NOMO-1 treated with DMSO at 0.1 percent for 48 hours (cell line): ENCODE data around the gene NACC1.

Experiments
- DNase-seq: peaks from one replicate; lab custom pipeline; 2025; ENCODE audit not compliant: unreplicated experiment; lab: John Stamatoyannopoulos, UW

Gene NACC1

DNA sequence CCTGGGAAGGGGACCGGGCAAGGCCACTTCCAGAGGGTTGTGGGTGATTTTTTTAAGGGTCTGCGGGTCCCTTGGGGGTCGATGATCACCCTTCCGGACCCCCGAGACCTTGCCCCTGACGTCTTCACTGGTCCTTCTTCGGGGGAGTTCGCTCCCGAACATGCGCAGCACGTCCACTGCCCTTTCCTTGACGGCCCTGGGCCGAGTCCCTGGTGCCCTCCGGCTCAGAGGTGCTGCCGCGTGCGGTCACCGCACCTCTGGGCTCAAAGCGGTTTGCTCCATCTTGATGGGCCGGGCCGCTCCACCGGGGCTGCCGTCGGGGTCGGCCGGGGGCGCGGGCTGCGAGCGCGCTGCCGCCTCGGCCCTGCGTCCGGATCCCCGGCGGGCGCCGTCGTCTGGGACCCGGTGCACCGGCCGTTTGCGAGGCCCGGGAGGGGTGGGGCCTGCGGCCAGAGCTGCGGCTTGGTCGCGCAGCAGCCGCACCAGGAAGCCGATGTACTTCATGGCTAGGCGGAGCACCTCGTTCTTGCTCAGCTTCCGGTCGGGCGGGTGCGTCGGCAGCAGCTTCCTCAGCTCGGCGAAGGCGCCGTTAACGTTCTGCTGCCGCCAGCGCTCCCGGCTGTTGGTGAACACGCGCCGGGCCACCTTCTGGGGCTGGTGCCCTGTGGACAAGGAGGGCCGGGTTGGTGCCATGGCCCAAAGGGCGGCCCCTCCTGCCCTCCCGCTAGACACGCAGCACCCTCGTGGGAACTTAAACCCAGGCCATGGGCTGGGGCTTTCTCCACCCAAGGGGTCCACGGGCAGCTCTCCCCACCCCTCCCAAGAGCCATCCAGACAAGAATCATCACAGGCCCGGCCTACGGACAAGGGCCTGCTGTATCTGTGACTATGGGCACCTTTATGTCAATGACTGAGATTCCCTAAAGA, 18.7 kb upstream of the NACC1 start:
- DNase-seq, result peak; percentile 92

DNA sequence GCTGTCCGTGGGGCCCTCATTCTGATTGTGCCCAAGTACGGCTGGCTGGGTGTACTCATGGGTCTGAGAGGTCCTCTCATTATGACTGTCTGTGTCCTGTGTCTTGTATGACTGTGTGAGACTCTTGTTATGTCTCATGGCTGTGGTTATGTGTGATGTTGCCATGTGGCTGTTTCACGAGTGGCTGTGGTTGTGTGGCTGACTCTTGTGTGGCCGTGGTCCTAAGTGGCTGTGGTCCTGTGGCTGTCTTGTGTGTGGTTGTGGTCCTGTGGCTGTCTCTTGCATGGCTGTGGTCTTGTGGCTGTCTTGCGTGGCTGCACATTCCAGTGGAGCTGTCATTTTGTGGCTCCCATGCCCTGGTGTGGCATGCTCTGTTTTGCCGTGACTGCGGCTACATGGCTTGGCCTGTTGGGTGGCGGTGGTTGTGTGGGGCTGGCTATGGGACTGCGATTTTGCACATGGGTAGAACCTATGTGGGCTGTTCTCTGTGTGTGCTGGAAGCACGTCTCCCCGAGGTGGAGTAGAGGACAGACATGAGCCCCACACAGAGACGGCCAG, 18.0 kb upstream of the NACC1 start:
- peak; percentile 41 for DNase-seq

DNA sequence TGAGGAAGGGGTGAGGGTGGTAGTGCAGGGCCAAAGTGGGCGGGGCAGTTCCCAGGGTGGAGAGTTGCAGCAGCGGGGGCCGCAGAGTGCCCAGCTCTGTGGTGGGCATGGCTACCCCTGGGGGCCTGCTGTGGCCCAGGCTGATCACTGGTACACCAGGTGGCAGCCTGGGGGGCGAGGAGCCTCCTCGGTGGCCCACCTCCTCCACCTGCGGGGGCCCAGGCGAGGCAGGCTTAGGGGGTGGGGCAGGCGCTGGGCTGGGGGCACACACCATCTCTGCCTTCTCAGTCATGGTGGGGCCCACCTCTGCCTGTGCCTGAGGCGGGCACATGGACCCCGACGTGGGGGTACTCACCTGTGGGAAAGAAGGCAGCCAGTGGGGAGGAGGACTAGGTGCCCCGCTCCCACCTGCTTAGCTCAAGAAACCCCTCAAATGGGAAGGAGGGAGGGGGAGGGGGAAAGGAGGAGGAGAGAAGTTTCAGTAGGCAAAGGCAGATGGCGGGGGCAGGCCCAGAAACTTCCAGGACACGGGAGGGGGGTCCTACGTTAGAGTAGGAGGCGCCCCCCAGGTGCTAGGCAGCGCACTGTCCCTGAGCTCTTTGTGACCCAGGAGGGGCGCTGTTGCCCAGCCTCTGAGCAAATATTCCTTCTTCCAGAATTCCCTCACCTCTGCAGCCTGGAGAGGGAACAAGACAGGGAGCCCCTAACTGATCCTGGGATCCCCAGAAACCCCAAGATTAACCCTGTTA, 17.0 kb upstream of the NACC1 start:
- peak; percentile 17 for DNase-seq

DNA sequence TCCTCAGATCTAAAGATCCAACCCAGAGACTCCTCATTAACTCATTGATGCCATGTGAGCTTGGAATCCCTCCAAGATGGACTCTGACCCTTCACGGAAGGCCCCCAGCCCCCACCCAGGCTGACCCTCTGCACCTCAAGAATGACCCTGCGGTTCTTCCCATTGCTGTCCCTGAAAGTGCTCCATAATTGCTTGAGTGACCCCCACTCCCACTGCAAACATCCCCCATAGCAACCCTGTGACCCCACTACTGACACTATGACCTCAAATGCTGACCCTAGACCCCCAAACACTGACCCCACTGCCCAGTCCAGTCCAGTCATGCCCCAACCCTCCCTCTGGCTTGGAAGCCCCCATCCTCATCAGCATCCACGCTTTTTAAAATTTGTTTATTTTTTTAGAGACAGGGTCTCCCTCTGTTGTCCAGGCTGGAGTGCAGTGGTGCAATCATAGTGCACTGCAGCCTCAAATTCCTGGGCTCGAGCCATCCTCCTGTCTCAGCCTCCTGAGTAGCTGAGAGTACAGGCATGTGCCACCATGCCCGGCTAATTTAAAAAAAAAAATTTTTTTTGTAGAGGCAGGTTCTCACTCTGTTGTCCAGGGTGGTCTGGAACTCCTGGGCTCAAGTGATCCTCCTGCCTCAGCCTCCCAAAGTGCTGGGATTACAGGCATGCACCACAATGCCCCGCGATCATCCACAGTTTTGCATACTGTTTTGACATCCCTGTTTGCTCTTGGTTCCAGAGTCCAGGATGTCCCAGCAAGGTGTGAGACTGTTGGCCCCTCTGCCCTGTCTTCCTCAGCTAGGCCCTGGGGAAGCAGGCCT, 16.3 kb upstream of the NACC1 start:
- no peak for DNase-seq

DNA sequence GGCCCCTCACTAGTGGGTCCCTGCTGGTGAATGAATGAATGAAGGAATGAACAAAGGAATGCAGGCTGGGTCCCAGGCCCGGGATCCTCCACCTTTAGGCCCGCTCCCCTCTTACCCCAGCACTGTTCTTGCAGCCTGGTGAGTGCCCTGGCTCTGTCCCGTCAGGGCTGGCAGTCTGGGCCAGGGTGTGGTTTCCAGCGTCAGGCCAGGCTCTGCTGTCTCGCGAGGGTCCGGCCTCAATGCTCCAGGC, 15.7 kb upstream of the NACC1 start:
- DNase-seq, result no peak

DNA sequence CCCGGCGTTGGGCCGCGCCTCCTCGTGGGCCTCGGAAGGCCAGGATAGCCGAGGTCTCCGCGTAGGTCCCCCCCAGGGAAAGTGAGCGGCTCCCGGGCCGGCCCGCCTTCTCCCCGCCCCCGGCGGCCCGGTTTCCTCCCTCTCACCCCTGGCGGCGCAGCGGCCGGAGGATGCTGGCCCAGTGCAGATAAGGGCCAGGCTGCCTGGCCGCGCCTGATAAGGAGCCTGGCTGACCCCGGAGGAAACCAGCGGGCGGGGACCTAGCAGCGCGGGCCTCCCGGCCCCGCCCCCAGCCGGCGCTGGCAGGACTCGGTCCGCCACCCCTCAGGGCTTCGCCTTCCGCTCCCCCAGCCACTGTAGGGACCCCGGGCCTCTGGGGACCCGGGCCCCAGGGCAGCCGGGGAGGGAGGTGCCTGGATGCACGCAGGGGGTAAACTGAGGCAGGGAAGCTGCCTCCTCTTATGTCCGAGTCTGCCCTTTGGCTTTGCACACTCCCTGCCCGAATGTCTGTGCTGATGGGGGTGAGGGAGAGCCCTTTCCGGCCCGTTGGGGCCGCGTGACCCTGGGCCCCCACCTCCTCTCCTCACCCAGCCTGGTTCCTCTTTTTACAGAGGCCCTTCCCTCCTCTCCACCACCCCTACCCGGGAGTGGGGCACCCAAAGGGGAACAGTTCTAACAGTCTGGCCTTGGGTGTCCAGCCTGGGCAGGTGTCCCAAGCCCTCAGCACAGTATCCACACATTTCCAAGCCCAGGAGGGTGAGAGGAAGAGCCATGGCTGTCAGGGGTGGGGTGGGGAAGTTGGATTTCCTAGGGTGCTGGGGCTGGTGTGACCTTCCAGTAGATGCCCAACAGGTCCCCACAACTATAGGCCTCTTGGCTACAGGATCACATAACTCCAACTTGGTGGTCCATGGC, 15.1 kb upstream of the NACC1 start, which contains the start of gene LYL1:
Gene LYL1 (minus strand): TSS at position 193 of the 915 bp plus-strand sequence. CDS start 1,687 bp downstream, outside the sequence.
- peak; percentile 93 for DNase-seq

DNA sequence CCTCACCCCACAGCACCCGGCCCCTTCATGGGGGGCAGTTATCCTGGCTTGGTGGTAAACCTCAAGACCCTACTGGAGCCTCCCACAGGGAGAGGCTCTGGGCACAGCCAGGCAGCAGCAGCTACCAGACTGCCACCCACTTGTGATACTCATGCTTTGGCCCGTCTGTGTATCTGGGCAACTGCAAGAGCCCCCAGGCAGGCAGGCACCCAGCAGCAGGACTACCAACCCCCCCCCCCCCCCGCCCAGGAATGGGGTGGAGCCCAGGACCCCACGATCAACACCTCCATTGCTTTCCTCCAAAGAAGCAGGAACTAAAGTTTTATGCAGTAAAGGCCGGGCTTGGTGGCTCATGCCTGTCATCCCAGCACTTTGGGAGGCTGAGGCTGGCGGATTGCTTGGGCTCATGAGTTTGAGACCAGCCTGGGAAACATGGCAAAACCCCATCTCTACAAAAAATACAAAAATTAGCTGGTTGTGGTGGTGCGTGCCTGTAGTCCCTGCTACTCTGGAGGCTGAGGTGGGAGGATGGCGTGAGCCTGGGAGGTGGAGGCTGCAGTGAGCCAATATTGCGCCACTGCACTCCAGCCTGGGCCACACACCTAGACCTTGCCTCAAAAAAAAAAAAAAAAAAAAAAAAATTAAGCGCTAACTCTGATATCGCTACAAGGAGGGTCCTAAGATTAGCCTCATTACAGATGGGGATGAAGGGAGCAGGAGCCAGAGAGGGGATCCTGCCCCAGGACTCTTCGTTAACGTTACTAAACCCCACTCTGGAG, 14.3 kb upstream of the NACC1 start:
- peak; percentile 18 for DNase-seq

DNA sequence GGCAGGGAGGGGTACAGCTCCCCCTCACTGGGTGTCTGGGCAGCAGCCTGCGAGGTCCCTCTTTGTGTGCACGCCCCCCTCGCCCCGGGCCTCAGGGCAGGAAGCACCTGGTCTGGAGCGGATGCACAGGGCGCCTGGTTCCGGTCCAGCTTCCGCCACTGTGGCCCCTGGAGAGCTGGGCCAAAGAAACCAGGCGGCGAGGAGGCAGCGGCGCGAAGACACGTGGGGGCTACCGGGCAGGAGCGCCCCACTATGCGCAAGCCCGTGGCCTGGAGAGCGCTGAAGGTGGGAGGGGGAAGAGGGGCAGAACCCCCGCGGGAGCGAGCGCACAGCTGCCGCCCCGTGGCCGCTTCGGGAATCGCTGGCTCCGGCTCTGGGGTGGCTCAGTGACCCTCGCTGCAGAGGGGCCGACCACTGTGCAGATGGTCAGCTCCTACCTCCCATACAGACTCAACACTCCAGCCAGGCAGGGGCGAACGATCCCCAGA, 13.7 kb upstream of the NACC1 start:
- peak; percentile 78 for DNase-seq

DNA sequence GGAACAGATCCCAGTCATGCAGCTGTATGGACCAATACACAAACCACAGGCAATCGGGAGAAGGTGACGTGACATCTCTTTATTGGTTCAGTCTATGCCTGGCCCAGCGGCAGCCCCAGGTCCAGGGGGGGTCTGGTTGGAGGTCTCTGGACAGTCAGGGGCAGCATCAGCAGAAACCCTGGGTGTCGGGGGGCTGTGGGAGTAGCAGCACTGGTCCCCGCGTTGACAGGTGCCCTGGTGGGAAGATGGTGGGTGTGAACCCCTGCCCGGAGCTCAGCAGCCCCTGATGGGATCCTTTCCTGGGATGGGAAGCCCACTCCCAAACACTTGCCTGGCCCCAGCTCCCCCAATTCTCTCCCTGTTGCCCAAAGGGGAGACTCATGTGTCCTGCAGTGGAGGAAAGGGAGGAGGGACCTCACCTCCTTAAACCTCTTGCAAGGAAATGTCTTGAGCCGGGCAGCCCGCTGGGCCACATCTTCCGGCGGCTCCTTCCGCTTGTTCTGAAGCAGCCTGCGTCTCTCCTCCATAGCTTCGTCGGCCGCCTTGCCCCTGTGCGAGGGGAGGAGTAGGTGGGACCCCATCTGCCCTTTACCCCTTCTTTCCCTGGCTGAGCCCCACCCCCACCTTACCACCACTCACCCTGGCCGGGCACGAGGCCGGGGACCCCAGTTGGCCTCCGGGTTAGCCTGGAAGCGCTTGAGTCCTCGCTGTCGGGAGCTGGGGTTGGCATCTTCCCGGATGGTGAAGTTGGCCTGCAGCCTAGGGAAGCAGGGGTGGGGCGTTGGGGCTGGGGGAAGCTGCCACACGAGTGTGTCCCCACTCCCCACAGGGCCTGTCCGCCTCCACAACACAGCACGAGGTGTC, 13.0 kb upstream of the NACC1 start:
- no peak for DNase-seq

DNA sequence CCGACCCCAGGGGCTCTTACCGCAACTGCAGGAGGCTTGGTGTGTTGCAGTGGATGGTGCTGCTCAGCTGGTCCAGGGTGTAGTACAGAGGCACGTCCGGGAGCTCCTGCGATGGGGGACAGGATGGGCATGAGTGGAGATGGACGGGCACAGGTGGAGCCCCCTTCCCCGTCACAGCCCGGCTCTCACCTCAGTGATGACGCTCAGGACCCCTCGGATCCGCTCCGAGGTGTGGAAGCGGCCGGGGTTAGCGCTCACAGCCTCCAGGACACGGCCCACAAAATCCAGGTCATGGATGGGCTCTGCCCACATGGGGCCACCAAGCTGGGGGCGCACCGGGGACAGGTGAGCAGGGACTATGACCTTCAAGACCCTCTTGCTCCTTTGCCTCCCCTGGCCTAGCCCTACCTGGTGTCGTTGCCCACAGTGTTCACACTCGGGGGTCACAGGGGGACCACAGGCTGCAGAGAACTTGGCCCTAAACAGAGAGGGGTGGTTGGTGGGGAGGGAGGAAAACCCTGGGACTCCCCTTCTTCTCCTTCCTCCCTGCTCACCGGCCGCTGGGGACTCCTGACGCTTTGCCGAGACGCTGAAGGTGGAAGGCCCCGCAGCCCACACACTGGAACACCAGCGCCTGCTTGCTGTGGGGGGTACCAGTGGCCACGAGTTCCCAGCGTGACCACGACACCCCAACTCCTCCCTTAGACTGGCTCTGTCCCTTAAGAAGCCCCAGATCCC, 8.5 kb upstream of the NACC1 start:
- DNase-seq, result no peak

DNA sequence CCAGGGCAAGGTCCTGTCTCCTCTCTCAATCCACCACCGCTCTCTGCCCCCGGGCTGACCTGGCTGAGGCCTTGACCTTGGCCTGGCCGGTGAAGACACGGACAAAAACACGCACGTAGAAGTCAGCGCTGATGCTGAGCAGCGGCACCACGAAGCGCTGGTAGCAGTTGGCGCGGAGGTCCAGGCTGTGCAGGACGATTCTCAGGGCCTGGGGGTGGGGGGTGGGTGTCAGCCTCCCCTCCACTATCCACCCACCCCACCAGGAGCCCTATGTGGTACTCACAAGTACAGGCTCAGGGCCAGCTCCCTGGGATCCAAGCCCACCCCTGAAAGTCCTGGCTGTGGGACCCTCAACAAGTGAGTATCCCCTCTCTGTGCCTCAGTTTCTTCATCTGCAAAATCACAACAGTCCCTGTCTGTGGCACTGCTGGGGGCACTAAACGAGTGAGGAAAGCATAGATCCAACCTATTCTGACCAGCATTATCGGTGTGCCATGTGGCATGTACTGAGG, 7.9 kb upstream of the NACC1 start:
- no peak for DNase-seq

DNA sequence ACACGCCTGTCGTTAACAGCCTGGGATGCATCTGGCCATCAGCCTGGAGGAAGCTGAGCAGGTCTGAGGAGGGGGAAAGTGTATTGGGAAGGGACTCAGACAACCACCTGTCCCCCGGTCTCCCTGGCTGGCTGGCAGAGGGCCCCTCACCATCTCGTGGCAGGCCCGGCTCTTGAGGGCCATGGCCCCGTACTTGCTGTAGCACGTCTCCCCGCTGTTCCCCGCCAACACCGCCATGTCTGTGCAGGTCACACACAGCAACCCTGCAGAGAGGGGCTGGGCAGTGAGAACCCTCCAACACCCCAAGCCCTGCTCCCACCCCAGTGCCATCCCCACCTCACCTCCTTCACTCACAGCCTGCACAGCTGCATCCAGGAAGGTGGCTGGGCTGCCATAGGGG, 5.5 kb upstream of the NACC1 start:
- DNase-seq, result no peak

DNA sequence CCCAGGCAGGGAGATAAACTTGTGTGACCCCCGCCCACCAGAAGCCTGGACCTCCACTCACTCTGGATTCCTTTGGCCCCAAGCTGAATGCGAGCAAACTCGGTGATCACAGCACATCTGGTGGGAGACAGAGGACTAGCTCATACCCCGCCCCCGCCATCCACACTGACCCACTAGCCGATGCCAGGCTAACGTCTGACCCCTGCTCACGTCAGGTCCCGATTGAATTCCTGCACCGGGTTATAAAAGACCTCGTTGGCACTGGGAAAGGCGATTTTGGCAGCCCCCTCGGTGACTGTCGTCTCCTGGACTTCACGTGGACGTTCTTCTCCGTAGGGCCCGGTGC, 2.2 kb upstream of the NACC1 start:
- DNase-seq, result no peak

DNA sequence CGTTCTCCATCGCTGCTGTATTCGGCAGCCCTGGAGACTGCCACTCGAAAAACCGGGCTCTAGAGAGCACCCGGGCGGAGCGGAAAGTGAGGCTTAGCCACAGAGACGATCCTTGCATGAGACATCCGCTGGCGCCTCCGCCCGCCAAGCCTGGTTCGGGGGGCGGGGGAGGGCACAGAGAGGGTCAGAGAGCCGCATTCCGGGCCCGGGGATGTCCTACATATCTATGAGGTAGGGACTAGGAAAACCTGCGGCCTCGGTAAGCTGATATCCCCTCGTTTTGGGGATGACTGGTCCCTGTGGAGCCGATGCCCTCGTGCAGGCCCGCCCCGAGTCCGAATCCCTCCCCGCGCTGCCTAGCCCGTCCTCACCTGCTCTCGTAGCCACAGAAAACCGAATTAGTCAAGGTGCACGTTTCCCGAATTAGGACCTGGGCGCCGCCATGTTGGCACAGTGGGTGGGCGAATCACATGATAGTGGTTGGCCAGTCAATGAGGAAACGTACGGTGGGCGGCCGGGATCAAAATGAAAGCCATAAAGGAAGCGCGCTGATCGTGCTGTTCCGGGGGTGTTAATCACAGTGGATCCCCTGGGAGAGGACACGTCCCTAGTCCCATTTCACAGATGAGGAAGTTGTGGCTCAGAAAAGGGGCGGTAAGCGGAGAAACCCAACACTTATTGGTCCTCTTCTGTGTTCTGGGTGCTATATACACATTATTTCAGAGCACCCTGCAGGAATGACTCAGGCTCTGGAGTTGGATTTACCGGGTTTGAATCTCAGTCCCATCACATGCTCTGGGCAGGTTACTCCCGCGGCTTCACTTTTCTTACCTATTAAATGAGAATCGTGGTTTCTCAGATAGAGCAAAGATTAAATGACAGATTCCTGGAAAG, 1.5 kb upstream of the NACC1 start, which contains the start of gene TRMT1:
Gene TRMT1 (minus strand): TSS at position 459 of the 894 bp plus-strand sequence. CDS start 341 bp downstream, at position 118.
- peak; percentile 92 for DNase-seq

DNA sequence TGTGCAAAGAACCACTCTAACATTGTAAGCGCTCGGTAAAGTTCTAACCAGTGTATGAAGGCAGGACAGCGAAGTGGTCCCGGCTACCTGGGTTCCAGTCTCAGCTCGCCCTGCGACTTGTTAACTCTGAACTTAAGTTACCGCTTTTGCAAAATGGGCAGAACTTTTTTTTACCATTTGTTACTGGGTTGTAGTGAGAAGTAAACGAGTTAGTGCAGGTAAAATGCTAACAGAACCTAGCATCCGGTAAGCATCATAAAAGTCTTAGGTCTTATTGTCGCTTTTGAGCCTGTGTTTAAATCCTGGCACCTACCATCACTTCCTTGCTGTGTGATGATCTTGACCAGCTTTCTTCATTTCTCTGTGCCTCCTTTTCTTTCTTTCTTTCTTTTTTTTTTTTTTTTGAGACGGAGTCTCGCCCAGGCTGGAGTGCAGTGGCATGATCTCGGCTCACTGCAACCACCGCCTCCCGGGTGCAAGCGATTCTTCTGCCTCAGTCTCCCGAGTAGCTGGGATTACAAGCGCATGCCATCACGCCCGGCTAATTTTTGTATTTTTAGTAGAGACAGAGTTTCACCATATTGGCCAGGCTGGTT, 790 bp upstream of the NACC1 start:
- peak; percentile 29 for DNase-seq
